A673 (cell line): ENCODE measurements around the gene CTDSP2. TPM values are rescaled to one million over a fixed set of nuclear protein-coding genes. Genes with fewer than 3 reads are reported as not detected.

Source experiments
- BruUV-seq: library from RNA; stranded (reverse); fragments of 400-500 nt; replicated peaks from 2 replicates; lab custom pipeline; 2021; lab: Mats Ljungman, UMichigan
- CTCF ChIA-PET: fragments of 300-600 bp; sonication (Branson Sonifier 250); formaldehyde crosslinking; loops from one replicate; lab custom pipeline; 2022; ENCODE audit warnings: antibody characterized with exemption; lab: Charles Lee
- POLR2A ChIA-PET: fragments of 300-600 bp; sonication (Branson Sonifier 250); formaldehyde crosslinking; loops from one replicate; lab custom pipeline; 2022; ENCODE audit warnings: antibody characterized with exemption; ENCODE audit not compliant: low non-redundant PET; lab: Charles Lee
- DNase-seq: peaks from one replicate; pipeline ENCODE4 v3.0.0-alpha.2; 2015; ENCODE audit warnings: low spot score
- H3K27ac ChIP-seq: fragments of 200-600 bp; sonication (generic); 2 replicates; pipeline ENCODE4 v1.5.1; 2016; ENCODE audit warnings: mixed run types, low read depth, mild to moderate bottlenecking, mixed read lengths, antibody characterized with exemption, low read length; ENCODE audit not compliant: poor library complexity, severe bottlenecking
- H3K27me3 ChIP-seq: fragments of 200-600 bp; sonication (generic); replicated peaks from 2 replicates; pipeline ENCODE4 v1.6.1; 2017; ENCODE audit warnings: mixed run types, low read depth, mild to moderate bottlenecking, mixed read lengths, antibody characterized with exemption, low read length; ENCODE audit not compliant: insufficient read depth, poor library complexity
- H3K36me3 ChIP-seq: fragments of 200-600 bp; sonication (generic); 2 replicates; pipeline ENCODE4 v1.6.1; 2016; ENCODE audit warnings: mixed run types, mild to moderate bottlenecking, mixed read lengths, antibody characterized with exemption, low read length; ENCODE audit not compliant: insufficient read depth, poor library complexity, severe bottlenecking
- H3K4me1 ChIP-seq: fragments of 200-600 bp; sonication (generic); 2 replicates; pipeline ENCODE4 v1.6.1; 2017; ENCODE audit warnings: mixed run types, mild to moderate bottlenecking, mixed read lengths, antibody characterized with exemption, low read length; ENCODE audit not compliant: insufficient read depth, poor library complexity, severe bottlenecking
- H3K4me3 ChIP-seq: fragments of 200-600 bp; sonication (generic); 2 replicates; pipeline ENCODE4 v1.5.1; 2016; ENCODE audit warnings: low read depth, mixed run types, mild to moderate bottlenecking, mixed read lengths, low read length; ENCODE audit not compliant: poor library complexity, severe bottlenecking
- H3K9me3 ChIP-seq: fragments of 200-600 bp; sonication (generic); 2 replicates; pipeline ENCODE4 v1.6.1; 2016; ENCODE audit warnings: mixed run types, low read depth, mild to moderate bottlenecking, mixed read lengths, antibody characterized with exemption, low read length; ENCODE audit not compliant: poor library complexity, severe bottlenecking
- CTCF ChIP-seq: fragments of 300-800, 200-600 bp; sonication (generic); conservative IDR thresholded peaks from 2 replicates; pipeline ENCODE4 v1.5.1; 2017; ENCODE audit warnings: low read depth, mild to moderate bottlenecking, antibody characterized with exemption, low read length, moderate library complexity, mixed read lengths
- EZH2 ChIP-seq: fragments of 200-600 bp; sonication (generic); IDR thresholded peaks from 2 replicates; pipeline ENCODE4 v1.6.1; 2017; ENCODE audit warnings: borderline replicate concordance, low read depth, mild to moderate bottlenecking, mixed read lengths, antibody characterized with exemption, low read length; ENCODE audit not compliant: poor library complexity, severe bottlenecking
- intact Hi-C: fragments of 100-400 bp; cut with micrococcal nuclease; formaldehyde crosslinking; loops from one replicate; pipeline ENCODE4 v1.10.0; 2022; ENCODE audit not compliant: unreplicated experiment
- total RNA-seq: library from RNA; stranded (reverse); gene quantifications from 2 replicates; pipeline ENCODE4 v1.2.3, GENCODE V29; 2021

CTDSP2 gene
- total RNA-seq, 1 experiment from 2014 or later, result 115 TPM

- H3K36me3 ChIP-seq, result no peaks in the 10 kb centered on the region
- peak overlapping the region; percentile 98 for H3K27ac ChIP-seq
- H3K4me1 ChIP-seq, result peaks cover 42% of the 10 kb centered on the region
- TF ChIP-seq CTCF (no peak), EZH2 (no peak)
- peak; percentile 70 for DNase-seq
- no peaks in the 10 kb centered on the region for H3K27me3 ChIP-seq
- intact Hi-C loops, result loop anchor here (1.0 kb wide), 1 partner anchor 49 kb away; no protein-coding TSS in a partner anchor
- CTCF ChIA-PET, result interaction anchor here (0.7 to 1.3 kb wide), 2 partner anchors 51 to 95 kb away, joined by 4 to 10 read pairs; no protein-coding TSS in a partner anchor
- H3K4me3 ChIP-seq, result peak overlapping the region; percentile 100
- H3K9me3 ChIP-seq, result no peaks in the 10 kb centered on the region
- POLR2A ChIA-PET, result interaction anchor here (0.6 kb wide), 1 partner anchor 58 kb away, joined by 18 read pairs; no protein-coding TSS in a partner anchor
- BruUV-seq, result no TSS peak
Observed at GRCh38 chr12:57845478-57846284, 848 bp downstream of the CTDSP2 start.

GRCh38 chr12:57844709-57845477 lies 1.6 kb downstream of the CTDSP2 start:
- BruUV-seq, result no TSS peak
- no peaks in the 10 kb centered on the region for H3K27me3 ChIP-seq
- TF ChIP-seq EZH2 (no peak), CTCF (no peak)
- peaks cover 49% of the 10 kb centered on the region for H3K4me1 ChIP-seq
- peak overlapping the region; percentile 98 for H3K27ac ChIP-seq
- H3K36me3 ChIP-seq, result no peaks in the 10 kb centered on the region
- H3K9me3 ChIP-seq, result no peaks in the 10 kb centered on the region
- no peak for DNase-seq
- ChIA-PET CTCF (interaction anchor here (0.7 kb wide), 1 partner anchor 96 kb away, joined by 10 read pairs; no protein-coding TSS in a partner anchor), POLR2A (interaction anchor here (0.6 kb wide), 1 partner anchor 17 kb away, joined by 6 read pairs; no protein-coding TSS in a partner anchor)
- peak overlapping the region; percentile 100 for H3K4me3 ChIP-seq
- intact Hi-C loops, result no loop called here
